HG03097 (cell line): ENCODE measurements around the gene XRCC4.

Experiments used
- ATAC-seq: cut with Tn5 transposase; IDR thresholded peaks from one replicate; pipeline ENCODE4 v1.9.1; 2021; ENCODE audit not compliant: unreplicated experiment, low FRiP score

Gene XRCC4

DNA sequence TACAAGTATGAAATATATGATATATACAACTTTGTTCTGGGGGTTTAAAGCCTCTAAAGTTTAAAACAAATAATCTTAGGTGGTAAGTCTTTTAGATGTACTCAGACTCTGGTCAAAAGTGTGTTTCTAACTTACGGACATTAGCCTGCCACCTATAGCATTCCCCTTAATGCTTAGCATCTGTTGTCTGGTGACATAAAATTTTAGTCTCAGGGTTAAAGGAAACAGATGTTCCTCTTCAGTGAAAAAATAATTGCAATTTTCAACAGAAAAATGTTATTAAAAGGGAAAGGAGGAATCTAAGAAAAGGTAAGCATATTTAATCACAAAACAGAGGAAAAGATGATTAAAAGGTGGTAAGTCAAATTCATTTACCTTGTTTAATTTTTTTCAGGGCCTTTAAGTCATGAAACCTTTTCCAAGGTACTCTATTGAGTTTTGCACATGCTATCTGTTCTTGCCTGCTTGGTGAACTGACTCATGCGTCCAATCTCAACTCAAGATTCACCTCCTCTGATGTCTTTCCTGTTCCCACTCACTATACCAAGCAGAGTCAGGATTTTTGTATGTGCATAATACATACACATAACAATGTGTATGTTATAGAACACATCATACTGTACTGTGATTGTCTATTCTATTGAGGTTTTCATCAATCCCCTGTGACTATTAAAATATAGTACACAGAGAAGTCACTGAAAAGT lies 8.1 kb upstream of the XRCC4 start:
- ATAC-seq = no peak

DNA sequence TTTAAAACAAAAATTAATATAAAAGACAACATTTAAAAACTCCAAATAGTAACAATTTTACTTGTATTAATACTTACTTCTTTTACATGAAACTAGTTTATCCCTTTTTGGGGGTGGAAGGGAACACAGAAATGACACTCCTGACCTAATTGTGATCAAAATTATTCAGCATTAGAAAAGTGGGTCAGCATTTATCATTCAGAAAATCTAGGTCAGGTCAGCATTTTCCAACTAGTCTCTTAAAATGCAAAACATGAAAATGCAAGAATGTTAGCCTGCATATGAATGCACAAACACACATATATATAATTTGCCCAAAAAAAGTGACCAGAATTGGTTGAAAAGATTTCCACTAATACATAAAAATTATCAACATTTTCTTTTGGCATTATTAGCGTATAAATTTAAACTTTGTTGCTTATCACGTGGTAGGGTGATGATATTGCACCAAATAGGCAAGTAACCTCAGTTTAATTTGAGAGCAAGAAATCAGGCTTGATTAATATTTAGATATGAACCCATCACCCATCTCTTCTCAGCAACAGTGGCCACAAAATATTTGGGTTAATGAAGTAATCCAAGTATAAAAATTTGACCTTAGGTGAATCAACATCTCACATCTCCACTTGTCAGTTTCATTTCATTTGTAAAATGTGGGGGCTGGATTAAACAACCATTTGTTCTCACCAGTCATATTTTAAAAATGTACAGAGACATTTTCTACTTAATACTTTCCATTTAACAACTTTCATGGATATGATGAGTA lies 5.9 kb upstream of the XRCC4 start:
- no peak for ATAC-seq

- no peak for ATAC-seq
These were observed 4.4 kb upstream of the XRCC4 start for GRCh38 chr5:83072966-83073365.

DNA sequence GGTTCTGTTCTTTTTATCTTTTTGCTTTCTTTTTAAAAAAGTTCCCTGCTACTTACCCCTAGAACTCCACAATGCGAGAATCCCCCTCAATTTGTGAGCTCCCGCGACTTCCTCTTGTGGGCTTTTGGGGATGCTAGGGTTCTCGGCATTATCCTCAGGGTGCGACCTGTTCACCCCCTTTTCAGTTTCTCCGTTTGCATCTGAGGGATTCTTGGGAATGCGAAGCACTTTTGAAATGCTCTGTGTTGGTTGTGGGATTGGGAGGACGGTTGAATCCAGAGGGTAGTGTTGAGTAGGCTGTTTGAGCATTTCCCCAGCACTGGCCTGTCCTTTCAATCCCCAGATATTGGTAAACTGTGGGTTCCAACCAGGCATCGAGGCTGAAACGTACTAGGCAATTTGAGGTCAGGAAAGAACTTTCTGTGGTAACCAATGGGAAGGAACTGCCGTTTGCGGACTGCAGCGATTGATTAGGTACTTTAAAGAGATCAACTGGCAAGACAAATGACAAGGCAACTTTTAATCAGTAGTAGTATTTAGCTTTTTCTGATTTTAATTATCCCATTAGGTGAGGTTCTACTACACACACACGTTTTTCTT lies 415 bp downstream of the XRCC4 start:
- ATAC-seq = peak; percentile 10

DNA sequence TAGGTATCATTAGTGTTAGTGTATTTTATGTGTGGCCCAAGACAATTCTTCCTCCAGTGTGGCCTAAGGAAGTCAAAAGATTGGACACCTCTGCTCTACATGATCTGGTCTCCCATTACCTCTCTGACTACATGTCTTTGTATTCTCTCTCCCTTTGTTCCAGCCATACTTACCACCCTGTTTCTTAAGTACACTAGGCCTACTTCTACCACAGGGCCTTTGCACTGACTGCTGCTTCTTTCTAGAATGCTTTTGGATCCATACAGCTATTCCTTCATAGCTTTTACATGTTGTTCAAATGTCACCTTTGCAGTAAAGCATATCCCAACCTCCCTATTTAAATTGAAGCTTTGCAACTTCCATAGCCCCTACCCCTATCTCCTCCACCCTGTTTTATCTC lies 5.4 kb downstream of the XRCC4 start:
- no peak for ATAC-seq

GRCh38 chr5:83084336-83084735 lies 7.0 kb downstream of the XRCC4 start:
- ATAC-seq = no peak

GRCh38 chr5:83085106-83085505 lies 7.8 kb downstream of the XRCC4 start:
- no peak for ATAC-seq

DNA sequence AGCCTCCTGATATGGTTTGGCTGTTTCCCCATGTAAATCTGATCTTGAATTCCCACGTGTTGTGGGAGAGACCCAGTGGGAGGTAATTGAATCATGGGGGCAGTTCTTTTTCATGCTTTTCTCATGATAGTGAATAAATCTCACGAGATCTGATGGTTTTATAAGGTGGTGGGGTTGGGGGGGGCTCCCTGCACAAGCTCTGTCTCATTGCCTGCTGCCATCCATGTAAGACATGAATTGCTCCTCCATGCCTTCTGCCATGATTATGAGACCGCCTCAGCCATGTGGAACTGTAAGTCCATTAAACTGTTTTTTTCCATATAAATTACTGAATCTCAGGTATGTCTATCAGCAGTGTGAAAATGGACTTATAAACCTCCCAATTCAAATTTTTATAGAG lies 12.8 kb downstream of the XRCC4 start:
- ATAC-seq = no peak

DNA sequence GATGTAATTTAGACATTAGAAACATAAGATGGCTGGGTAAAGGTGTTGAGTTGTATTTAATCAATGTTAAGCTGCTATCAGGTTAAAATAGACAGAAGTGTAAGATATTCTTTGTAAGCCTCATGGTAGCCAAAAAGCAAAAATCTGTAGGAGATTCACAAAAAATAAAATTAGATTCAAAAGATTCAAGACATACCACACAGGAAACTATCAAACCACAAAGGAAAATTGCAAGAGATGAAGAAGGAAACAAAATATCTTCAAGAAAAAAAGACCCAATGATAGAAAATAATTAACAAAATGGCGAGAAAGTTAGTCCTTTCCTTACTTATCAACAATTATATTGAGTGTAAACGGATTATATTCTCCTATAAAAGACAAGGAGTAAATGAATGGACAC lies 15.3 kb downstream of the XRCC4 start:
- no peak for ATAC-seq

GRCh38 chr5:83093692-83094091 lies 16.3 kb downstream of the XRCC4 start:
- ATAC-seq = no peak

- no peak for ATAC-seq
These were observed 18.0 kb downstream of the XRCC4 start for GRCh38 chr5:83095163-83095956.

- ATAC-seq = no peak
These were observed 18.7 kb downstream of the XRCC4 start for GRCh38 chr5:83095957-83096539.

DNA sequence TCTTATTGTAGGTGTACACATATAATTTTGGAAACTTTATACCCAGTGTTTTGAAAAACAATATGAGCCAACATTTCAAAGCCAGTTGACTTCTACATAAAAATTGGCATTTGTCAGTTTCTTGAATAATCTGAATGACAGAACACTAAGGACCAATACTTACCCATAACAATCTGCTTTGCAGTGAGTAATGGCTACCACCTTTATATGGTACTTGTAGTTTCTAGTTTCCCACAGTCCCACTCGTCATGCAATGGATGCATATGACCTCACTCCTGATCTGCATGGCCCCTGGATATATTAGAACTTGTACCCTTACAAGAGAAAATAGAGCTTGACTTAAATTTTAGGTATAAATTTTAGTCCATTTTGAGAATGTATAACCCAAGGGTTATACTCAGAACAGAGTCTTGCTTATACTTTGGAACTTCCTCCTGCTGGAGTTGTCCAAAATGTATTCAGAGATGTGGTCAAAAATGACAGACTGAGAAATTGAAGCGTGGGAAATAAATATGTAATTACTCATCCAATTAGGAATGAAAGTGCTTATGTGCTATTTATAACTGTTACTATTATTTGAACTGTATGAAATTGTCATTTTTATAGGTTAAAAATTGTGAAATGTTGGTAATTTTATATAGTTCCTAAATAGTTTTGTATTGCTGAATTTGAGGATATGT lies 19.5 kb downstream of the XRCC4 start:
- ATAC-seq = no peak

GRCh38 chr5:83097689-83098231 lies 20.4 kb downstream of the XRCC4 start:
- ATAC-seq = no peak

DNA sequence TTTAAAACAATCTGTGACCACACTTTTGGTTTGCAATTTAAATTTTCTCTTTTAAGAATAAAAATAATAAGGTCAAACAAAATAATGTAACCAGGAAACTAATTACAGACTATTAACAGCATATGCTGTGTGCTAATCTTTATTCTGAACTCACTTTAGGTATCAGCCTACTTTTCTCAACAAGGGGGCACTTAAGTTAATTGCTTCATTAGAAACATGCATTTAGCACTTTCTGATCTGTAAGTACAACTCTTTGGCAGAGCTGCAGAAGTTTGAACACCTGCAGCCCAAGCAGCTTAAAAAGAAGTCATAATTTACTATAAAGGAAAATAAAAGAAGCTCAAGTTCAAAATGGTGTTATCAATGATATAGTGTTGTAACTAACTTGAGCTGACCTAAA lies 21.7 kb downstream of the XRCC4 start:
- ATAC-seq = no peak

DNA sequence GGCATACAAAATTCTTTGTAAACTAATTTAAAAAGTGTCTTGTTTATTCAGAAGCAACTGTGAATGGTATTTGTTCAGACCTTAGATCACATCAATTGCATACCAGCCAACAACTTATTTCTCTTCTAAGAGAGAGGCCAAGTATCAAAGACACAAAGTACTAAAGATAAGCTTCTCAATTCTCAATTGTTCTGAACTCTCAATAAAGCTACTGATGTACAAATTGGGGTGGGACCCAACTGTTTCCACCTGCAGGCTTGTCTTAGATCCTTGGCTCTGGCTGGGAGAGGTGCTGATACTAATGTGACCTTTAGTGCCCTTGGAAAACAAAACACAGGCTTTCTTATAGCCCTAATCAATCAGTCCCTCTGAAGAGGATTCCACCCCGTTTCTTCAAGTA lies 22.1 kb downstream of the XRCC4 start:
- ATAC-seq = no peak

DNA sequence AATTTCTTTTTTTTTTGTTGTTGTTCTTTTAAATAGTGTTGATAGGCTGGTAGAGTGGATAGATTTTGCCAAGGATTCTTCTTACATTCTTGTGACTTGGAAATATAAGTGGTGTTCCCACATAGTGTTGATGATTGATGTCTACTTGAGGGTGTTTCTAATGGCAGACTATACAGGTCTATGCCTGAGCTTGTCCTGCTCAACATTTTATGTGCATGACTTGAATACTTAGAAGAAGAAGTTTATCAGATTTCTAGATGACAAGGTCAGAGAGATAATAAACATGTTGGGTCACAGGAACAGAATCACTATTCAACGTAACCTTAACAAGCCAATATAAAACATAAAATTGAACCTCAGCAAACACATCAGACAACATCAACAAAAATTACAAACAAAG lies 24.2 kb downstream of the XRCC4 start:
- ATAC-seq = no peak

DNA sequence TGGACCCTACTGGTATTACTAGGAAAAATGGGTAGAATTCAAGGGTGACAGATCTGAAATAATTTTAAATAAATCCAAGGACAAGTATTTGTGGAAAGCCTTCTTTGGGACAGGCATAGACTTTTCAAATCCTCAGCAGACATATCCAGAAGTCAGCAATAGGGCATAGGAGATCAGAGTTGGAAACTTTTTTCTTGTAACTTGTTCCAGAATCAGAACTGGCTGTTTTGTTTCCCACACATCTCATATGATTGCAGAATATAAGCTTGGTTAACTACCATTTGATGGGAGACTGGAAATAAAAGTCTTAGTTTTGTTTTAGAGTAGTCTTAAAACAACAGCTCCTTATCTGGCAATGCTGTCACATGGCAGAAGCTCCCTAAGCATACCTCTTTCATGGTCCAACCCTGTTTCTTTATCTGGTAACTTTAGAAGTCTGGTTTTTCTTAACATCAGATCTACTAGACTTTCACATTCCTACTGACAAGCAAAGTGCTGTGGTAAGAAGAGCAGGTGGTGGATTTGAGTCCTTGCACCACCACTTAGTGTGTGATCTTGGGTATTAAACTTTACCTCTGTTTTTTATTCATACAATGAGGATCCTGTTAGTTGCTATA lies 25.1 kb downstream of the XRCC4 start:
- ATAC-seq = no peak

GRCh38 chr5:83104021-83104420 lies 26.7 kb downstream of the XRCC4 start:
- ATAC-seq = no peak
